ENCODE results near the gene MYBPHL. TPM values are rescaled to one million over a fixed set of nuclear protein-coding genes. Genes with fewer than 3 reads are reported as not detected.

MYBPHL gene
- total RNA-seq, 6 experiments from 2014 or later: not detected

GRCh38 chr1:109304226-109304920 lies 2.4 kb downstream of the MYBPHL start:
- WGBS (ENCODE audit: insufficient coverage, low coverage, low lambda C conversion rate, missing lambda C conversion rate): 65% methylated on average over 6 of the region's 8 CpGs
- no peak for DNase-seq
- no peaks in the 10 kb centered on the region for H3K27me3 ChIP-seq
- ATAC-seq: peak in 1 of 4 donors; percentile 39
- H3K4me3 ChIP-seq: no peak overlapping the region
- H3K9me3 ChIP-seq: no peaks in the 10 kb centered on the region
- no peak overlapping the region for H3K27ac ChIP-seq
- intact Hi-C loops (cut with DNase I): no loop called here
- H3K4me1 ChIP-seq: peaks cover 0 to 7% (median under 1%) of the 10 kb centered on the region in 4 donors
- TF ChIP-seq POLR2A (IDR thresholded peaks at IDR 0.05): no peak
- TF ChIP-seq, protein P1, sequence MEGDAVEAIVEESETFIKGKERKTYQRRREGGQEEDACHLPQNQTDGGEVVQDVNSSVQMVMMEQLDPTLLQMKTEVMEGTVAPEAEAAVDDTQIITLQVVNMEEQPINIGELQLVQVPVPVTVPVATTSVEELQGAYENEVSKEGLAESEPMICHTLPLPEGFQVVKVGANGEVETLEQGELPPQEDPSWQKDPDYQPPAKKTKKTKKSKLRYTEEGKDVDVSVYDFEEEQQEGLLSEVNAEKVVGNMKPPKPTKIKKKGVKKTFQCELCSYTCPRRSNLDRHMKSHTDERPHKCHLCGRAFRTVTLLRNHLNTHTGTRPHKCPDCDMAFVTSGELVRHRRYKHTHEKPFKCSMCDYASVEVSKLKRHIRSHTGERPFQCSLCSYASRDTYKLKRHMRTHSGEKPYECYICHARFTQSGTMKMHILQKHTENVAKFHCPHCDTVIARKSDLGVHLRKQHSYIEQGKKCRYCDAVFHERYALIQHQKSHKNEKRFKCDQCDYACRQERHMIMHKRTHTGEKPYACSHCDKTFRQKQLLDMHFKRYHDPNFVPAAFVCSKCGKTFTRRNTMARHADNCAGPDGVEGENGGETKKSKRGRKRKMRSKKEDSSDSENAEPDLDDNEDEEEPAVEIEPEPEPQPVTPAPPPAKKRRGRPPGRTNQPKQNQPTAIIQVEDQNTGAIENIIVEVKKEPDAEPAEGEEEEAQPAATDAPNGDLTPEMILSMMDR (IDR thresholded peaks at IDR 0.05): no peak
- no peaks in the 10 kb centered on the region for H3K36me3 ChIP-seq

- Histone ChIP-seq H3K9me3 (no peaks in the 10 kb centered on the region), H3K36me3 (no peaks in the 10 kb centered on the region), H3K27ac (no peak overlapping the region), H3K27me3 (no peaks in the 10 kb centered on the region), H3K4me3 (no peak overlapping the region), H3K4me1 (no peaks in the 10 kb centered on the region)
- TF ChIP-seq POLR2A (IDR thresholded peaks at IDR 0.05): no peak
- TF ChIP-seq, protein P1 (IDR thresholded peaks at IDR 0.05): no peak
- intact Hi-C loops (cut with DNase I): no loop called here
- WGBS (ENCODE audit: insufficient coverage, low coverage, low lambda C conversion rate, missing lambda C conversion rate): 76% methylated on average over 5 of the region's 5 CpGs
- DNase-seq (no peak), ATAC-seq (no peak)
Measured at GRCh38 chr1:109301874-109302273, 4.9 kb downstream of the MYBPHL start.

GRCh38 chr1:109300650-109301151 lies 6.1 kb downstream of the MYBPHL start:
- Histone ChIP-seq H3K27ac (no peak overlapping the region), H3K27me3 (no peaks in the 10 kb centered on the region), H3K4me1 (no peaks in the 10 kb centered on the region), H3K36me3 (no peaks in the 10 kb centered on the region), H3K9me3 (no peaks in the 10 kb centered on the region), H3K4me3 (no peak overlapping the region)
- ATAC-seq (peak in 2 of 4 donors; percentile 13 to 29), DNase-seq (no peak)
- 79% methylated on average over 8 of the region's 16 CpGs for WGBS (ENCODE audit: insufficient coverage, low coverage, low lambda C conversion rate, missing lambda C conversion rate)
- intact Hi-C loops (cut with DNase I): no loop called here
- TF ChIP-seq, protein P1 (IDR thresholded peaks at IDR 0.05): no peak
- TF ChIP-seq POLR2A (IDR thresholded peaks at IDR 0.05): no peak

DNA sequence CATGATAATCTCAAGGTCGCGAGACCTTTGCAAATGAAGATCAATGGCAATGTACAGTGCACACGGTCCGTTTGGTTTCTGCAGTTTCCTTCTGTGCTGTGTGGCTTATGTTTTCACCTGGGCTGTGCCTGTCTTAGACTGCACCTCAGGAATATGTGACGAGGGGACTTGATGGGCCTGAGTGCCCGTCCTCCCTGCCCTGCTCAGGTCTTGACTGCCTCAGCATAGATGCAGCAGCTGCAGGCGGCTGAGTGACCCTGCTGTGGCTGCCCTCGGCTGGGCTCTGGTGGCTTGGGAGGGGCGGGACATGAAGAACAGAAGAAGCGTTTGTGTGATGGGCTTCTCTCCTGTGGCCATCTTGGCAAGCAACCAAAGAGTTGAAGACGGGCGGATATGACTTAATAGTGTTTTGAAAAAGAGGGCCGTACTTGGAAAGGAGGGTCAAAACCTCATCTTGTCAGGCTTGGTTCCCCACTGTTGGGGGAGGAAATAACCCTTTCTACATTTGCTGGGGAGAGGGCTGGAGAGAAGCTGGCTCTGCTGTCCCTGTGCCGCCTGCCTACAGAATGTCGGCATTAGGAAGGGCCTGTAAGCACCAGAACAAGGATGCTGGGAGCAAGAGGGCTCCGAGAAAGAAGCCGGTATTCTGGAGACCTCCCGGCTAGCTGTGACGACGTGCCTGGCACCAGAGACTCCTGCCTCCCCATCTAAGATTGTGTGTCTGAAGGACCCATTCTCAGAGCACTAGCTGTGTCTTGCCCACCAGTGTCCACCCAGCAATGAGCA lies 7.1 kb downstream of the MYBPHL start:
- DNase-seq: no peak
- 69% methylated on average over 11 of the region's 20 CpGs for WGBS (ENCODE audit: insufficient coverage, low coverage, low lambda C conversion rate, missing lambda C conversion rate)
- Histone ChIP-seq H3K4me1 (no peaks in the 10 kb centered on the region), H3K4me3 (no peak overlapping the region), H3K9me3 (no peaks in the 10 kb centered on the region), H3K27me3 (no peaks in the 10 kb centered on the region), H3K27ac (no peak overlapping the region), H3K36me3 (no peaks in the 10 kb centered on the region)
- intact Hi-C loops (cut with DNase I): no loop called here
- ATAC-seq: no peak
- TF ChIP-seq, protein P1 (IDR thresholded peaks at IDR 0.05): no peak

Measured in right lobe of liver (tissue), 6 donors.